HG03460 (cell line): ENCODE results near the gene MAP4K3.

Experiments used
- ATAC-seq: cut with Tn5 transposase; IDR thresholded peaks from one replicate; pipeline ENCODE4 v1.9.1; 2021; ENCODE audit not compliant: unreplicated experiment

Gene MAP4K3

DNA sequence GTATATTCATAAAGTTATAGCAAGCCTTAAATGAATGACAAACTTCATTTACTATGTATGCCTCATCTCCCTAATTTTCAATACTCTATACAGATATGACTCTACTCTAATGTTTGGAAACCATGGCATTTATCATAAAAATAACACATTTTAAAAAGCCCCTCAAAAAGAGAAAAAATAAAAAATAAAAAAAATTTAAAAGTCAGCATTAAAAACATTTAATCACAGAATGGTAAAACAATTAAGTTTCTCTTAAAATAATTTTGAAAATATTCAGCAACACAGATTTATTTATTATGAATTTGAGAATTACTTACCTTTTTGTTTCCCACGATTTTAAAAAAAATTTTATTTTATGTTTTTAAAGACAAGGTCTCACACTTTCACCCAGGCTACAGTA is 128.3 kb downstream of the MAP4K3 start:
- no peak for ATAC-seq

DNA sequence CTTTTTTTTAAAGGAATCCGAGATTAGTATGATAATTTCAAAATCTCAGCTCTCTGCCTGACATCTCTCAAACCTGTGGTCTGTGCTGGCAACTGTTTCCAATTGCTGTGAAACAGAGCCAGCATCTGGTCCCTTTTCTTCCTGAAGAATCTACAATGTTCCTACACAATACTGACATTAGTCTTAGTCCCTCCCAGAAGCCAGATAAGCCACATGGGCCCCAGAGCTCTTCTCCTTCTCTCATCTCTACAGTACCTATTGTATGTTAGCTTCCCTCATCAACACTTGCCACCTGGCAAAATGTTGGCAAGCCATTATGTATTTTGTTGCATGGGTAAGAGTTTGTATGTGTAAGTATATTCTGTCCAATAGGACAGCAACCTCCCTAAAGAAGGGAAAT is 130.5 kb downstream of the MAP4K3 start:
- no peak for ATAC-seq

DNA sequence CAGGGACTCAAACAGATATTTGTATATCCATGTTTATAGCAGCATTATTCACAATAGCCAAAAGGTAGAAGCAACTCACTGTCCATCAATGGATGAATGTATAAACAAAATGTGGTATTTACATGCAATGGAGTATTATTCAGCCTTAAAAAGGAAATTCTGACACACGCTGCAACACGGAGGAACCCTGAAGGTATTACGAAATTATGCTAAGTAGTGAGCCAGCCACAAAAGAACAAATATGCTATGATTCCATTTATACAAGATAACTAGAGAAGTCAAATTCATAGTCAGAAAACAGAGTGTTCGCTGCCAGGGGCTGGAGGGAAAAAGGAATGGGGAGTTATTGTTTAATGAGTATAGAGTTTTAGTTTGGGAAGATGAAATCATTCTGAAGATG is 132.4 kb downstream of the MAP4K3 start:
- no peak for ATAC-seq

DNA sequence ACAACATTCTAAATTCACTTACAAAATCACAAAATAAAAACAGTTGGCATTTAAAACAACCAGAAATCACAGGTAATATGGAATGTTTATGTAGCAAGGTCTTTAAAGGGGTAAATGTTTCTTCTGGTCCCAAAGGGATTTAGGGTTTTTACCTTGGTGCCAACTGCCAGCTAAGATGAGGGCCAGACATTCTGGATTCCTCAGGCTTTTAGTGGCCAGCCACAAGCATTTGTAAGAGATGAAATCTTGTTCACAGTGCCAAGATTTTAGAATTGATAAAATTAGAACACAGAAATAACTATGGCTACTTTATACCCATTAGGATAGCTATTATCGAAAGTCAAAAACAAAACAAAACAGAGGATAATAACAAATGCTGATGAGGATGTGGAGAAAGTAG is 132.9 kb downstream of the MAP4K3 start:
- no peak for ATAC-seq

DNA sequence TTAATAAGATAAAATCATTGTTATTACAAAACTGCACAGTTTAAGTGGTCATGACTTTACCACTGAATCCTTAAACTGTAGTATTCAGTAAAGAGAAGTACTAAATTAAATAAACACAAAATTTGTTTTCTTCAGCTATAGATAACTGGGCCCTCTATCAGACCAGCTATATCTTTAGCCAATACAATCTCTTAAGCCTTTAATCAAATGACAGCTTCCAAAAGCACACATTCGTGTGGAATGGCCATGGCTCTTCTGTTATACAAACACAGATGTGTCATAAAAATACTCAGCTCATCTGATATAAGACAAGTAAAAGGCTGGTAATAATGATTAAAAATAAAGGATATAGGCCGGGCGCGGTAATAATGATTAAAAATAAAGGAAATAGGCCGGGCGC is 135.7 kb downstream of the MAP4K3 start:
- no peak for ATAC-seq

DNA sequence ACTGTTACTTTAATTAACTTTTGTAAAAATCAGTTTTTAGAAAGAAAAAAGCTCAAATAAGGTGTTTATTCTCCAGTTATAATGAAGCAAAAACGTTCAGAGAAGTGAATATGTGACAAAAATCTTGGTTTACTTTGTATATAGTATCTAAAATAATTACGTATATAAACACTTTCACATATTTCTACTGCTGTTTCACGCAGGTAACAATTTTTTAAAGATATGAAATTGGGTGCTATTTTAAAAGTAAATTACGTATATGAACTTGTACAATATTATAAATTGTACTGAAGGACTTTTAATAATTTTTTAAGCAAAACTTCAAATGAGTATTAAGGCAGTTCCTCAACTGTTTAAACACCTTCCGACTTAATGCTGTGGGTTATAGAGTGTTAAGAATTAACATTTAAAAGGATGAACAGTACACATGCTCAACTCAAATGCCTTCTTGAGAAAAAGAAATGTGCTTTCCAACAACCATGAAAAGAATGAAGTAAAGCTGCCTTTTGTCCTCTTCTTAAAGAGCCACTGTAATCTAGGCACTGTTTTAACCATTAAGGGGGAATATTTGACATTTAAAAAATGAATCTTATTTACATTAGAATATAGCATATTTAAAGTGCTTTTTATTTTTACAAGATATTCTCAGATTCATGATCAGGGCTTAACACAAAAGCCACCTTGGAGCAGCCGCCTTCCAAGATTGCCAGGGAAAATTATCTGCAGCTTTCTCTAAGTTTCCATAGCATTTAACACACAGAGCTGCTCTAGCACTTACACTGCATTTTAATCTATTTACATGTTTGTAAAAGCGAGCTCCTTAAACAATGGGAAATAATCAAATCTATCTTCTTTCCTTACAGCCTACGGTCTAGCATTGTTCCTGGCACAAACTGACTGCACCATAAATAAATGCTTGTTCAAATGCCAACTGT is 136.8 kb downstream of the MAP4K3 start:
- ATAC-seq, result no peak

DNA sequence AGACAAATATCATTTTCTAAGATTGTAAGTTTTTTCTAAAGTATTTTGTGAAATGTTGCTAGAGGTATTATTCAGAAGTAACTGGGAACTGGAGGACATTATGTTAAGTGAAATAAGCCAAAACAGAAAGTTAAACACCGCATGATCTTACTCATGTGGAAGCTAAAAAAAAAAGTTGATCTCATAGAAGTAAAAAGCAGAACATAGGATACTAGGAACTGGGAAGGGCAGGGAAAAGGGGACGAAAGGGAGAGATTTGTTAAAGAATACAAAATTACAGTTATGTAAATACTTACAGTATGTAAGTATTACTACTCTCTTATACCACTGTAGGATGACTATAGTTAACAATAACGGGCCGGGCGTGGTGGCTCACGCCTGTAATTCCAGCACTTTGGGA is 146.7 kb downstream of the MAP4K3 start:
- ATAC-seq, result no peak

DNA sequence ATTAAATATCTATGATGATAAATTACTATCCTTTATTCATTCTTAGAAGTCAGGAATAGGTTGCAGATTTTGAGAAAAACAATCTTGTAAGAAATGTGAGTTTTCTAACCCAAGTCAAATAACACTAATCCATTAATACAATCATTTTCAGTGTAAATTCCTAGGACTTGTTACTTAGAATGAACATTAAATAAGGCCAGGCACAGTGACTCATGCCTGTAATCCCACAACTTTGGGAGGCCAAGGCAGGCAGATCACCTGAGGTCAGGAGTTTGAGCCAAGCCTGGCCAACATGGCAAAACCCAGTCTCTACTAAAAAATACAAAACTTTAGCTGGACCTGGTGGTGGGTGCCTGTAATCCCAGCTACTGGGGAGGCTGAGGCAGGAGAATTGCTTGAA is 147.5 kb downstream of the MAP4K3 start:
- ATAC-seq, result no peak

DNA sequence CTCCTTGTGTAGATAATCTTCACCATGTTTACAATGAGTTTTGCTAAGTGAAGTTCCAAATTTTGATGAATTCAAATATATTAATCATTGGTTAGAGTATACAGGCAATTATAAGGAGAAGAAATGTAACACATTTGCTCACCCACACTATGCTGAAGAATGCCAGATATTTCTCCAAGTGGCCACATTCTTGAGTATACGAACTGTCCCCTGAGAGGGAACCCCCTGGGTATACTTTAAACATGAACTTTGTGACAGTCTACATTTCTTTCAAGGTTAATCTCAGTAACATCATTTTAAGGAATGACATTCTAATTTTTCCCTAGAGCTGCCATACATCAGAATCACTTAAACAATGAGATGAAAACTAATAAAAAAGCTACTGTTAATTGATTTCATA is 153.5 kb downstream of the MAP4K3 start:
- ATAC-seq, result no peak

DNA sequence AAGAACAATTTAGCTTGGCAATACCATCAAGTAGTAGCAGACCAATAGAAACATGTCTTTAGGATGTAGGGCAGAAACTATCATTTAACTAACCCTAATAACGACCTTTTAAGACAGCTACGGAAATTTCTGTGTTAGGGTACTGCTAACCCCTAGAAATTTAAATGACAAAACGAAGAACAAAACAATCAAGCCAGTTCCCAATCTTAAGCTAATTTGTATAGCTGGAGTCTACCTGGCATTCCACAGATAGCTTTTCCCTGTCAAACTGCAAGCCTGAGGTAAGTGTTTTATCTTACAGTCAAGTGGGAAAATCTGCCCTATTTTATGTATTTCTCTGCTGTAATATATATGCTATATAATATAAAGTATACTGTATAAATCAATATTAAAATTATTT is 155.7 kb downstream of the MAP4K3 start:
- no peak for ATAC-seq

DNA sequence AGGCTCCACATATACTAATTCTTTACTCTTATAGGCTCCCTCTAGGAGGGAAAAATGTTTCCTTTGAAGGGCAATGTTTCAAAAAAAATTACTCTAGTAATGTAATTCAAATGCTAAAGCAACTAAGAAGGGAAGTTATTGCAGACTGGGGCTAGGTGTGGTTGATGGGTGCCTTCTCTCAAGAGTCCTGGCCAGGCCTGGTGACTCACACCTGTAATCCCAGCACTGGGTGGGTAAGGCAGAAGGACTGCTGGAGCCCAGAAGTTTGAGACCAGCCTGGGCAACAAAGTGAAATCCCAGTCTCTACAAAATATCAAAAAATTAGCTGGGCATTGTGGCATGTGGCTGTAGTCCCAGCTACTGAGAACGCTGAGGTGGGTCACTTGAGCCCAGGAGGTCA is 162.1 kb downstream of the MAP4K3 start:
- ATAC-seq, result no peak

DNA sequence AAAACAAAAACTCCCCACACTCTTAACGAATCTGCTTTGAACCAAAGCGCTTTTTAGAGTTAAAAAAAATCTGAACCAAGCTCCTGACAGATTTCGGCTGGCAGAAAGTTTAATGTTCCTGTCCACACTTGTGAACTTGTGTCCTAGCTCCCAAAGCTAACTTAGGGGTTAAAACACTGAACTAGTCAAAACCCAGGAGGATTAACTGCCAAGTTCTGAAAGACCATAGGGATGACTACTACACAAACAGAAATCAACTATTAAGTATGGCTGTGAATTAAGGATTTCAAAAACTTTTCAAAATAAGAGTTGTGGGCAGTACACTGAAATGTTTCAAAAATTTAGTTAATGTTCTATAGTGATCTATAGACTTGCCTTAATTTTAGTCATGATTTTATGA is 167.1 kb downstream of the MAP4K3 start:
- ATAC-seq, result no peak

DNA sequence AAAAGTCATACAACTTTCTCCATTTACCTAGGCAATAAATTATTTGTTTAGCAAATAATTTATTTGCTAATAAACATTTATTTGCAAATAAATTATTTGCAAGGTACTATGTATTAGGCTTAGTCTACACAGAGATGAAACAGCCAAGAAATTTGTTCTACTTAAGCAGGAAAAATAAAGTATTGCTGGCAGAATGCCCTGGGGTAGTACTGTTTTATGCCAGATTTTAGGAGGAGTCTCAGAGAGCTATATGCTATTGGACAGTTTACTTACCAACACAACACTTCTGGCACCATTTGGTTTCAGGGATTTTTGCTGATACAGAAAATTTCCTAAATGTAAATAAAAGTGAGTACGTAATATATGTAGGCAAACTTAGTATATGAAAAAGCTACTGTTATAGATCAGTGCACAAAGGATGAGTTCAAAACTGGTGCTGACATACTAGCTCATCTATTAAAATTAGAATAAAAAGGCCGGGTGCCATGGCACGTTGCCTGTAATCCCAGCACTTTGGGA is 170.1 kb downstream of the MAP4K3 start:
- no peak for ATAC-seq

DNA sequence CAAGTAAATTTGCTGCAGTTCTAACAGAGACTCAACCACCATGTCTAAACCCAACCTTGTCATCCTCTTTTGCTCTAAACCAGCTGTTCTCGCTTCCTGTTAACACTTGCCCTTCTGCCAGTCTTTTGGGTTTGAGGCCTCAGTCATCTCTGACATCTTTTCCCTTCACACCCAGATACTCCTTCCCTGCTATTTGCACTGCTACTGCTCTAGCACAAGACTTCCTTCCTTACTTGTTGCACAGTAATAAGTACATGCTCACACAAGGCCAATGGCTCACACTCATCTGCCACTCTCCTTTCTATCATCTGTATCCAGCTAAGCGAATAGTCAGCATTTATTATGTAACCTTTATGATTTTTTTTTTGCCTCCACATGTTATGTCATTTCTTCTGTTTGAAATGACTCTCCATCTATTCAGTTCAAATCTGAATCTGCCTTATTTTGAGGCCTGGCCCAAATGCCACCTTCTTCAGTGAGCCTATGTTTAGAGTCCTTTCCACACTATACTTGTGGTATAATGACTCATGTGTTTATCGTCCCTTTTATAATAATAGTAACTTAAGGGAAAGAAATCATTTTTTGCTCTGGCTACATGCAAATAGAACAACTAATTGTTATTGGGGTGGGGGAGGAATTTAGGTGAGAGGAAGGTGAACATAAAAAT is 170.8 kb downstream of the MAP4K3 start:
- peak; percentile 82 for ATAC-seq

DNA sequence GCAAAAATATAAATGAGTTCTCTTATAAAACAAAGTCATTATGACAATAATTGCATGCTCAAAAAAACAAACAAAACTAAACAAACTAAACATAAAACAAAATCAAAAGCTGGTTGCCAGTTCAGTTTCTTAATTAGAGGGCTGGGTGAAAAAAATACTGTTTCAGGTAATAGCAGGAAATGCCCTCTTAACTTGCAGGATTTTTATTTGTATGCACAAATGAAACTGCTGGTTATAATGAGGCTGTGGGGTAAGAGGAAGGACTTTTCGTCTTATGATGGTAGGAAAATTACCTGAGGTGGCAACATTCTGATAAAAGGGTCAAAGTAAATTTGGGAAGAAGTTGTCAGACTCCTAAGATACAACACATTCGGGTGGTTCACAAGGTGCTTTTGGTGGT is 171.8 kb downstream of the MAP4K3 start:
- ATAC-seq, result no peak

DNA sequence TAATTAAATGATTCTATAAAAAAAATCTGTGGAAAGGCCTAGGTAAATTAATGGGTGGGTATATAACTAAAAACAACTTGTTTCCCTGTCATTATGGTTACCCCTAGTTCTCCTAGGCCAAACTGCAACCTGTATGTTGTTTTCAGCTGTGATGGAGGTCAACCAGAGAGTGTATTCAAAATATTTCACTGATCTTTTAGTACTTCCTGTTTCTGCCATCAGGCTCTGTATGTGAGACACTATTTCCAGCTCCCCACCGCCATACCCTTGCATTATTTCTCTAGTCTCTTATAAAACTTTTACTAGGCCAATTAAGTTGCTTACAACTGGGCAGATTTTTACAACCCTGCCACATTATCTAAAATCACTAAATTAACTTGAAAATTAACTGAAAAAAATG is 172.4 kb downstream of the MAP4K3 start:
- ATAC-seq, result peak; percentile 57

DNA sequence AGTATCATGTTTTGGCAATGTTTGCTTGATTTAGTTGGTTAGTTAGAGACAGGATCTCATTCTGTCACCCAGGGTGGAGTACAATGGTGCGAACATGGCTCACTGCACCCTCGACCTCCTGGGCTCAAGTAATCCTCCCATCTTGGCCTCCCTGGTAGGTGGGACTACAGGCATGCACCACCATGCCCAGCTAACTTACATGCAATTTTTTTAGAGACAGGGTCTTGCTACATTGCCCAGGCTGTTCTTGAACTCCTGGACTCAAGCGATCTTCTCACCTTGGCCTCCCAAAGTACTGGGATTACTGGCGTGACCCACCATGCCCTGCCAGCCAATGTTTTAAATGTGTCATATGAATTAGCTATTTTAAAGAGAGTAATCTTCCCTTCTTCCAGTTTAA is 177.0 kb downstream of the MAP4K3 start:
- ATAC-seq, result no peak

DNA sequence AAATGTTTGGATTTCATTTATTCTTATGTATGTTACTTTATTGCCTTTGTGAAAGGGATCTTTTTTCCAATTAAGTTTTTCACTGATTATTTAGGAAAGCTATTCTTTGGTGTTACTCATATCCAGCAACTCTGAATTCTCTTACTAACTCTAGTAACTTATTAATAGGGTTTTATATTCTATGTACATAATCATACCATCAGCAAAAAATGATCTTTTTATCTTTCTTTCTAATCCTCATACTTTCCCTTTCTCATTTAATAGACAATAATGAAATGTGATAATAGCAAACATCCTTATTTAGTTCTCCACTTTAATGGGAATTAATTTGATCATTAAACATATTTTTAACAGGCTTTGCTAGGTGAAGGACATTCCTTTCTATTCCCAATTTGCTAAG is 181.0 kb downstream of the MAP4K3 start:
- no peak for ATAC-seq

DNA sequence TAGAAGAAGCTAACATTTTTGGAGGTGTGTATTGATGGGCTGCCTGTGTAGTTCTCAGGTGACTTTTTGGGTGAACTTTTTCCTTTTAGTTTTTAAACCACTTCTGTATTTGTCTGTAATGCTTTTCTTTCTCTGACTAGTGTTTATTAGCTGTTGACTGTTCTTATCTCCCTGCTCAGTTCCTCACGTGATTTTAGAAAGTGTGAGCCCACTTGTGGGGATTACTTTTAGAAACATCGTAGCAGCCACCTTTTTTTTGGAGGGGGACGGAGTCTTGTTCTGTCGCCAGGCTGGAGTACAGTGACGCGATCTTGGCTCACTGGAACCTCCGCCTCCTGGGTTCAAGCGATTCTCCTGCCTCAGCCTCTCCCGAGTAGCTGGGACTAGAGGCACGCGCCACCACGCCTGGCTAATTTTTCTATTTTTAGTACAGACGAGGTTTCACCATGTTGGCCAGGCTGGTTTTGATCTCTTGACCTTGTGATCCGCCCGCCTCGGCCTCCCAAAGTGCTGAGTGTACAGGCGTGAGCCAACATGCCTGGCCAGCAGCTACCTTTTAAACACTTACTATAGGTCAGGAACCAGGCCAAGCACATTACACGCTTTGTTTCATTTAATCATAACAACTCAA is 184.1 kb downstream of the MAP4K3 start:
- no peak for ATAC-seq

DNA sequence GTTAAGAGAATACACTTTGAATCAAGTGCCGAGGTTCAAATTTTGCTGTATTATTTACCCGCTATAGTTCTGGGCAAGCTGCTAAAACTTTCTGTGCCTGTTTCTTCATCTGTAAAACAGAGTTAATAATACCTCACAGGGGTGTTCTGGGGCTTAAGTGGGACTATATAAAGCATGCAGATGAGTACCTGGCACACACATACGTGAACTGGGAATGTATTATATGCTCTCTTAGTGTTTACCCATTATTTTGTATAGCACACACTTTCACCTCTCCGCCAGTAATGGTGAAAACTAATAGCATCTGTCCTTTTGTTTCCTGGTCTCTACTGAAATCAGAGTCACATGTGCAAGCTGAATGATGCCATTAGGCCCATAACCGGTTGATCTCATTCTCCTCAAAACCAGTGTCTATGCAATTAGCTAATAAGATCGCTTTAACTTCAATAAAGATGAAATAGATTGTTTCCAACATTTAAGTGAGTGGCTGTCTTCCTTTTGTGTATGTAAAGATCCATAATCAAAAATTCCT is 189.5 kb downstream of the MAP4K3 start:
- ATAC-seq, result no peak

DNA sequence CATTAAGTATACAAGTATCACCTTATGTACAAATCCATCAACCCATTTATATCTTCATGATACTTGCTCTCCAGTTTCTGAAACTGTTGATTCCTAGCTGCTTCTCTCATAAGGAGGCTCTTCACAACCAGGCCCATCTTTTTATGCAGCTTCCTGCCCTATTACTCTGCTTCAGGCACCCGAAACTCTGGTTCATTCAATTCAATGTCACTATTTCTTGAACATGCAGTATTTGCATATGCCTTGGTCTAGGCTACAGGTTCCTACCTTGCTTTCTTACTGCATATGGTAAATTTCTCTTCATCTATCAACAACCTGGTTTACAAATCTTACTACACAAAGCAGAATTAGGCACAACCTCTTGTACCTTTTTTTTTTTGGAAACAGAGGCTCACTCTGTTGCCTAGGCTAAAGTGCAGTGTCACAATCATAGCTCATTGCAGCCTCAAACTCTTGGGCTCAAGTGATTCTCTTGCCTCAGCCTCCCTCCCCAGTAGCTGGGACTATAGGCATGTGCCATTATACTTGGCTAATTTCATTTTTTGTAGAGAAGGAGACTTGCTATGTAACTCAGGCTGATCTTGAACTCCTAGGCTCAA is 190.6 kb downstream of the MAP4K3 start:
- ATAC-seq, result no peak
